Measurements from ENCODE around the gene HOXA5. TPM values are rescaled to one million over a fixed set of nuclear protein-coding genes. Genes with fewer than 3 reads are reported as not detected.

Gene HOXA5
- total RNA-seq, 4 donors from 2014 or later, result 7.8 to 24.8 (median 14.7) TPM

DNA sequence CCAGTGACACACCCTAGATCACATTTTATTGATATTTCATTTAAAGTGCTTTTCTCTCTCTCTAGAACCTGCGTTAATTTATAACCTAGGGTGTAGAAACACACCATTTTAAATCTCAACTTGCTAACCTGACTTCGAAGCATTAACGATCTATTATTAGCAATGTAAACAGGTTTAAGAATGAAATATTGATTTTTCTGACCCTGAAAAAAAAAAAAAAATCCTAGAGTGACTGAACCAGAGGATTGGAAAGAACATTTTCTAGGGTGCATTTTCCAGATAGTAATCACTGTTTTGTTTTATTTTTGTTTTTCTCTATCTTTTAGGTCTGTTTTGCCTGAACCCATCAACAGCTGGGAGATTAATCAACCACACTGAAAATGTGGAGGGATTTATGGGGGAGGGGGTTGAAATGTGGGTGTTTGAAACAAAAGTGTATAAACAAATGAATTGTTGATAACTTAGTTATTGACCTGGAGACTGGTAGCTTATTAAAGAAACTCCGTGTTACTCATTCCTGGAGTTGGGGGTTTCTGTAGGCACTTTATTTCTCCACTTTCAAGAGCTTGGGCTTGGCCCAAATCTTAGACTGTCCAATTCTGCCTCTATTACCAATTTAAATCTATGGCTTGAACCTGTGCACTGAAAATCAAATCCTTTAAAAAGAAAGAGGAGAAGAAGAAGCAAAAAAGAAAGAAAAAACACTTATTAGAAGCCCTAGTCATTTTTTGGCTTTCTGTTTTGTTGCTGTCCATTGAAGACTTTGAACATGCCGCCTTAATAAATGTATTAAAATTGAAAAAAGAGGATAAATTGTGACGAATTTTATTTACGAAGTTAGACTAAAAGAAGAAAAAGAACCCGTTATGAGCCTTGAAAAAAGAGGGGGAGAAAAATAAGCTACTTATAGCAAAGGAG, 43.8 kb downstream of the HOXA5 start:
- Histone ChIP-seq H3K4me1 (peaks cover 26 to 66% (median 65%) of the 10 kb centered on the region in 4 donors), H3K27me3 (peaks cover 0 to 11% (median 0%) of the 10 kb centered on the region in 4 donors), H3K4me3 (peak overlapping the region; percentile 79 to 100 (median 96)), H3K9me3 (no peaks in the 10 kb centered on the region), H3K27ac (replicated peaks in 1 of 4) (peak overlapping the region; percentile 96 to 100 (median 99)), H3K36me3 (no peaks in the 10 kb centered on the region)
- TF ChIP-seq, protein P1, sequence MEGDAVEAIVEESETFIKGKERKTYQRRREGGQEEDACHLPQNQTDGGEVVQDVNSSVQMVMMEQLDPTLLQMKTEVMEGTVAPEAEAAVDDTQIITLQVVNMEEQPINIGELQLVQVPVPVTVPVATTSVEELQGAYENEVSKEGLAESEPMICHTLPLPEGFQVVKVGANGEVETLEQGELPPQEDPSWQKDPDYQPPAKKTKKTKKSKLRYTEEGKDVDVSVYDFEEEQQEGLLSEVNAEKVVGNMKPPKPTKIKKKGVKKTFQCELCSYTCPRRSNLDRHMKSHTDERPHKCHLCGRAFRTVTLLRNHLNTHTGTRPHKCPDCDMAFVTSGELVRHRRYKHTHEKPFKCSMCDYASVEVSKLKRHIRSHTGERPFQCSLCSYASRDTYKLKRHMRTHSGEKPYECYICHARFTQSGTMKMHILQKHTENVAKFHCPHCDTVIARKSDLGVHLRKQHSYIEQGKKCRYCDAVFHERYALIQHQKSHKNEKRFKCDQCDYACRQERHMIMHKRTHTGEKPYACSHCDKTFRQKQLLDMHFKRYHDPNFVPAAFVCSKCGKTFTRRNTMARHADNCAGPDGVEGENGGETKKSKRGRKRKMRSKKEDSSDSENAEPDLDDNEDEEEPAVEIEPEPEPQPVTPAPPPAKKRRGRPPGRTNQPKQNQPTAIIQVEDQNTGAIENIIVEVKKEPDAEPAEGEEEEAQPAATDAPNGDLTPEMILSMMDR (IDR thresholded peaks at IDR 0.05), result no peak
- TF ChIP-seq POLR2A (IDR thresholded peaks at IDR 0.05; ENCODE audit: low read depth), result no peak
- TF ChIP-seq EP300 (IDR thresholded peaks at IDR 0.05), result no peak
- TF ChIP-seq POLR2AphosphoS5 (IDR thresholded peaks at IDR 0.05), result no peak
- 47% methylated on average over 8 of the region's 8 CpGs for WGBS
- no peak for DNase-seq (ENCODE audit: extremely low spot score)
- intact Hi-C loops (cut with DNase I), result loop anchor here (2.0 to 5.0 kb wide), 4 partner anchors 43 to 1242 kb away; partner anchors contain the start of genes CBX3, HNRNPA2B1 and HOXA5

DNA sequence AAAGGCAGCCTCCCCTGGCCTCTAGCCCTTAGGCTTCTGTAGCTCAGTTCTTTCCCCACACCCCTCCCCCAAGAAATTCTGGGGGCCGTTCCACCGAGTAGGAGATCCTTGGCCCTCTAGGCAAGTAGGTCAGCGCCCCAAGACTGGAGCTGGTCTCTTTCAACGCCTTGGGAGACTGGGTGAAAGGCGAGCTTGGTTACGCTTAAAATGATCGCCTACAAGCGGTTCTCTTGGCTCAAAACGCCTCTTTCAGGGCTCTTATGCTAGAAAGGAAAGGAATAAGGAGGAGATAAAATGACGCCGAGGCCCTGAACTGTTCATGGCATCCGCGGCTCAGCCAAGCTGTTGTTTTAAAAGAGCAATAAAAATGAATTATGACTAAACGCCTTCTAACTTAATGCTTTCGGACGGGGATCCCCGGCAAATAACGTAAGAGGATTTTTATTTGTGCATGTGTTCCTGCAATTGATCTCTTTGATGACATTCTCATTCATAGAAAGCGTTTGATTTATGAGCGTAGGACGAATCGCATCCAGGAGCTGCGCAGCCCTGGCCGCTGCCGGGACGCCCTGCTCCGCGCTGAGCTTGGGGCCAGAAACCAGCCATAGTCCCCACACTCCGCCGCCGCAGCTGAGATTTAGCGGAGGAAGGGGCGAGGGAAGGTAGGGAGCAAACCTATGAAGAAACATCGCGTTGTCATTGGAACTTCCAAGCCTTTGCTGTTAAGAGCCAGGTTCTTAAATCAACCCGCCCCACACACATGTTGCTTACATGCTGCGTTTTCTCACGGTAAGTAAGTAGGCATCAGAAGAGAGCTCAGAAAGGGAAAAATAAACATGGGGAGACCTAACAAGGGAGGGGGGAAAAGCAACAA, 44.7 kb downstream of the HOXA5 start:
- peaks cover 0 to 11% (median 0%) of the 10 kb centered on the region in 4 donors for H3K27me3 ChIP-seq
- H3K36me3 ChIP-seq, result no peaks in the 10 kb centered on the region
- intact Hi-C loops (cut with DNase I), result loop anchor here (2.0 to 5.0 kb wide), 4 partner anchors 44 to 1242 kb away; partner anchors contain the start of genes CBX3, HNRNPA2B1 and HOXA5
- H3K27ac ChIP-seq (replicated peaks in 1 of 4), result peak overlapping the region; percentile 96 to 100 (median 99)
- H3K9me3 ChIP-seq, result no peaks in the 10 kb centered on the region
- H3K4me3 ChIP-seq, result peak overlapping the region; percentile 79 to 100 (median 96)
- peaks cover 26 to 61% (median 59%) of the 10 kb centered on the region in 4 donors for H3K4me1 ChIP-seq
- DNase-seq (ENCODE audit: extremely low spot score), result no peak
- peak in 1 of 2 donors; percentile 33 for TF ChIP-seq POLR2AphosphoS5 (IDR thresholded peaks at IDR 0.05)
- TF ChIP-seq POLR2A (IDR thresholded peaks at IDR 0.05; ENCODE audit: low read depth), result no peak
- no peak for TF ChIP-seq EP300 (IDR thresholded peaks at IDR 0.05)
- TF ChIP-seq, protein P1 (IDR thresholded peaks at IDR 0.05), result peak in 1 of 3 experiments; percentile 2
- WGBS, result 23% methylated on average over 38 of the region's 38 CpGs

DNA sequence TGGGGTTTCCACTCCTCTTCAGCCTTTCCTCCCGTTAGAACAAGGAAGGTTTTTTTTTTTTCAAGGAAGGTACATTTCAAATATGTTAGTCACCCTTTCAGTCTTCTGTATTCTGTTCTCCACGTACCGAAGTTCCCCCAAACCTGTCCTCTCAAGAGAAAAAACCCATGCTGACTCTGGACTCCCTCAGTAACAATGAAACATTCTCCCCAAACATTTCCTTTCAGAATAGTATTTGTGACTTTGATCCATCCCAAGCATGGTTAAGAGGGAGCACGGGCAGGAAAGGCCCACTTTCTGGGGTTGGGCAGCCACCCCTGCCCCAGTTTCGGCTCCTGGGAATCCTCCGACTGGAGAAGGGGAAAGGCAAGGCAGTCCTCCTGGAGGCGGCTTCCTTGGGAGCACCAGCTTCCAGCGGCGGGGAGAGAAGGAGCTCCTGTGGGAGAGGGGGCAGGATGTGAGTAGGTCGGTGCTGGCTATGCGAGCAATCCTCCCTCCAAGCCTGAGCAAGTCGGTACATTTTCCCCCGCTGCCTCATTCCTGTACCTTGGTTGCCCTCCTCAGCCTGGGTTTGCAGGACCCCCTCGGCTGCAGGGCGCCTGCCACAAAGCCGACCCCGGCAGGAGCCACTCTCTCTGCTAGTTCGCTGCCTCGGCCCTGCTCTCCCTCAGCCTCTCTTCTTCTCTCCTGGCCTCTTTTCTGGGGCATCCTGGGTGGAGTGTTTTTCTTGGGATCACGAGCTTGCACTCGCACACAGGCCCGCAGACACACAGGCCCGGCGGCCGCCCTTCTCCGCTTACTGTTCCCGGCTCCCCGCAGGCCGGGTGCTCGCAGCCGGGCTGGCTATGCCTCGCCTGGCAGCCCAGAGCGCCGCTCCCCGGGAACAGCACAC, 45.5 kb downstream of the HOXA5 start:
- WGBS, result 16% methylated on average over 16 of the region's 35 CpGs
- TF ChIP-seq, protein P1 (IDR thresholded peaks at IDR 0.05), result no peak
- no peak for TF ChIP-seq EP300 (IDR thresholded peaks at IDR 0.05)
- TF ChIP-seq POLR2AphosphoS5 (IDR thresholded peaks at IDR 0.05), result no peak
- TF ChIP-seq POLR2A (IDR thresholded peaks at IDR 0.05; ENCODE audit: low read depth), result no peak
- Histone ChIP-seq H3K27me3 (peaks cover 0 to 10% (median 0%) of the 10 kb centered on the region in 4 donors), H3K36me3 (no peaks in the 10 kb centered on the region), H3K27ac (replicated peaks in 1 of 4) (peak overlapping the region; percentile 96 to 100 (median 99)), H3K4me1 (peaks cover 26 to 54% (median 53%) of the 10 kb centered on the region in 4 donors), H3K9me3 (no peaks in the 10 kb centered on the region), H3K4me3 (peak overlapping the region; percentile 79 to 100 (median 96))
- intact Hi-C loops (cut with DNase I), result loop anchor here (2.0 to 5.0 kb wide), 5 partner anchors 37 to 1241 kb away; partner anchors contain the start of genes CBX3, HNRNPA2B1 and HOXA5
- no peak for DNase-seq (ENCODE audit: extremely low spot score)

Measured in esophagus muscularis mucosa (tissue), 4 donors.